Measurements from ENCODE around the gene EYS.
A peak's percentile ranks its signal among the peaks of the same experiment; 100 is the strongest.

The EYS gene

DNA sequence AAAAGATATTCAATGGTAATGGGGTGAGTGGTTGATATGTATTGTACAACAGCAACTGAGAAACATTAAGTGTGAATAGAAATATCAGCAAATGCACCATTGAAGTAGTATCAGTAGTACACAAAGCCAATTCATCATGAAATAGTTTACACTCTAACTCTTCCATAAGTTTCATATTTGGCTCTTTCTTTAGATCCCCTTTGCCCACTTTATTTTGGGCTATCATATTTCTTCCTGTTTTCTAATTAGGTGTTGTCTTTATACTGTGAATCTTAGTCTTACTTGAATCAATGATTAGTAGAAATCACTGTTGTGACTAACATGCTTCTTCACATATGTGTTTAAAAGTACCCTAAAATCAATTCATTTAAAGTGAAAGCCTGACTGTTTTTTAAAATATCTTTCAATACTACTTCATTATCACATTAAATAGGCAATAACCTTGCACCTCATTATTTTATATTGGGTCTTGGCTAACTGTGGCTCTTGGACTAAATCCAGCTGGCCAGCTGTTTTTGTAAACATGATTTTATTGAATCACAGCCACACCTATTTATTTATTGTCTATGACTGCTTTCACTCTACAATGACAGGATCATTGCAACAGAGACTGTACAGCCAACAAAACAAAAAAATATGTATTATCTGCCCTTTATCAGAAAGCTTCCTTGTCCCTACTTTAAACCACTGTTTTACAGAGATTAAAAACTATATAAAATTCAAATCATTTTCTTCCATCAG, 38.9 kb downstream of the EYS start:
- H3K36me3 ChIP-seq (ENCODE audit: insufficient read depth, insufficient read length, low read length): no peaks in the 10 kb centered on the region
- 0 out of 2 replicates have a peak, but pooled peaks cover 4% of the 10 kb centered on the region for H3K9me3 ChIP-seq (ENCODE audit: insufficient read depth, low read length)
- no peak for DNase-seq (ENCODE audit: low read depth, low spot score)
- no peaks in the 10 kb centered on the region for H3K4me1 ChIP-seq (ENCODE audit: insufficient read depth, insufficient read length)
- H3K27me3 ChIP-seq (ENCODE audit: insufficient read depth, insufficient read length): no peaks in the 10 kb centered on the region
- no peak overlapping the region for H3K9ac ChIP-seq (ENCODE audit: insufficient read length, low read depth)
- TF ChIP-seq ZNF274 (IDR thresholded peaks at IDR 0.05; ENCODE audit: low read depth, low read length): no peak
- no peak for TF ChIP-seq SUZ12 (IDR thresholded peaks at IDR 0.05; ENCODE audit: extremely low read depth, insufficient read depth, insufficient read length)
- TF ChIP-seq YY1 (IDR thresholded peaks at IDR 0.05; ENCODE audit: insufficient read depth, insufficient read length): no peak
- no peak overlapping the region for H3K4me3 ChIP-seq (ENCODE audit: insufficient read length, low read depth)

DNA sequence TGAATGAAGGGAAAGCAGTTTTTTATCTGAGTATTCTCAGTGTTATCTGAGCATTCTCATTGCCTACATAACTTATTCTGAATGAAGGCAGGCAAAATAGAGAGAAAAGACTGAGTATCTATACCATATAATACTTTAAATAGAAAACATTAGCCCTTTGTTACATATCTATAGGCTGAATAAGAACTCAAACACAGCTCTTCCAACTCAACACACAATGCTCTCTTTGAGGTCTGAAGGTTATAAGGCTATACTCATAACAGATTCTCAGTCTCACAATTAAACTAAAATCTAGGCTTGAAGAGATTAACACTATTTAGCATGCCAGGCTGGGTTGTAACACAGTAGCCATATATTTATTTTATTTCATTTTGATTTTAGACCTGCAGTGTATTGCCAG, 56.9 kb downstream of the EYS start:
- no peak overlapping the region for H3K9ac ChIP-seq (ENCODE audit: insufficient read length, low read depth)
- H3K36me3 ChIP-seq (ENCODE audit: insufficient read depth, insufficient read length, low read length): no peaks in the 10 kb centered on the region
- TF ChIP-seq SUZ12 (IDR thresholded peaks at IDR 0.05; ENCODE audit: extremely low read depth, insufficient read depth, insufficient read length) (no peak), YY1 (IDR thresholded peaks at IDR 0.05; ENCODE audit: insufficient read depth, insufficient read length) (no peak), ZNF274 (IDR thresholded peaks at IDR 0.05; ENCODE audit: low read depth, low read length) (no peak)
- H3K9me3 ChIP-seq (ENCODE audit: insufficient read depth, low read length): no peaks in the 10 kb centered on the region
- H3K4me3 ChIP-seq (ENCODE audit: insufficient read length, low read depth): no peak overlapping the region
- no peaks in the 10 kb centered on the region for H3K27me3 ChIP-seq (ENCODE audit: insufficient read depth, insufficient read length)
- no peaks in the 10 kb centered on the region for H3K4me1 ChIP-seq (ENCODE audit: insufficient read depth, insufficient read length)
- DNase-seq (ENCODE audit: low read depth, low spot score): no peak

DNA sequence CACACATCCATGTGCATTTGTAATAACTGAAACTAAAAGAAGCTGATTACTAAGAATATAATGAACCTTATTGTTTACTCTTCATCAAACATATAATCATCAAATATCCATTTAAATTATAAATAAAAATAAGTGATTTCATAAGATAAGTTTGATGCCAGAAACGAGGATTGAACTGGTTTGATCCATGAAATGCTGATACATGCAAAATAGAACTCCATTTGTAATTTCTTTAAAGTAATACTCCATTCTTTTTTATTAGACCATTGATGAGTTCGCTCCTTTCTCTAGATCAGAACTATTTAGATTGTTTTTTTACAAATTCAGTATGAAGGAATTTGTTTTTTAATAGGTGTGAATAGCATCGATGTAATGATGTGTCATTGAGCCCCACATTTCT, 57.6 kb downstream of the EYS start:
- no peak for DNase-seq (ENCODE audit: low read depth, low spot score)
- Histone ChIP-seq H3K36me3 (ENCODE audit: insufficient read depth, insufficient read length, low read length) (no peaks in the 10 kb centered on the region), H3K4me1 (ENCODE audit: insufficient read depth, insufficient read length) (no peaks in the 10 kb centered on the region), H3K27me3 (ENCODE audit: insufficient read depth, insufficient read length) (no peaks in the 10 kb centered on the region), H3K9me3 (ENCODE audit: insufficient read depth, low read length) (no peaks in the 10 kb centered on the region), H3K4me3 (ENCODE audit: insufficient read length, low read depth) (no peak overlapping the region), H3K9ac (ENCODE audit: insufficient read length, low read depth) (no peak overlapping the region)
- TF ChIP-seq SUZ12 (IDR thresholded peaks at IDR 0.05; ENCODE audit: extremely low read depth, insufficient read depth, insufficient read length) (no peak), ZNF274 (IDR thresholded peaks at IDR 0.05; ENCODE audit: low read depth, low read length) (no peak)

DNA sequence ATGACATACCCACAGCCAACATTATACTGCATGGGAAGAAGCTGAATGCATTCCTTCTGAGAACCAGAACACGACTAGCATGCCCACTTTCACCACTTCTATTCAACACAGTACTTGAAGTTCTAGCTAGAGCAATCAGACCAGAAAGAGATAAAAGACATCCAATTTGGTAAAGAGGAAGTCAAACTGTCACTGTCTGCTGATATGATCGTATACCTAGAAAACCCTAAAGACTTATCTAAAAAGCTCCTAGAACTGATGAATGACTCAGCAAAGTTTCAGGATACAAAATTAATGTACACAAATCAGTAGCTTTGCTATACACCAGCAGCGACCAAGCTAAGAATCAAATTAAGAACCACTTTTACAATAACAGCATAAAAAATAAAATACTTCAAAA, 60.5 kb downstream of the EYS start:
- Histone ChIP-seq H3K9me3 (ENCODE audit: insufficient read depth, low read length) (no peaks in the 10 kb centered on the region), H3K36me3 (ENCODE audit: insufficient read depth, insufficient read length, low read length) (no peaks in the 10 kb centered on the region), H3K4me3 (ENCODE audit: insufficient read length, low read depth) (no peak overlapping the region), H3K9ac (ENCODE audit: insufficient read length, low read depth) (no peak overlapping the region), H3K4me1 (ENCODE audit: insufficient read depth, insufficient read length) (no peaks in the 10 kb centered on the region), H3K27me3 (ENCODE audit: insufficient read depth, insufficient read length) (no peaks in the 10 kb centered on the region)
- DNase-seq (ENCODE audit: low read depth, low spot score): no peak
- no peak for TF ChIP-seq ZNF274 (IDR thresholded peaks at IDR 0.05; ENCODE audit: low read depth, low read length)

DNA sequence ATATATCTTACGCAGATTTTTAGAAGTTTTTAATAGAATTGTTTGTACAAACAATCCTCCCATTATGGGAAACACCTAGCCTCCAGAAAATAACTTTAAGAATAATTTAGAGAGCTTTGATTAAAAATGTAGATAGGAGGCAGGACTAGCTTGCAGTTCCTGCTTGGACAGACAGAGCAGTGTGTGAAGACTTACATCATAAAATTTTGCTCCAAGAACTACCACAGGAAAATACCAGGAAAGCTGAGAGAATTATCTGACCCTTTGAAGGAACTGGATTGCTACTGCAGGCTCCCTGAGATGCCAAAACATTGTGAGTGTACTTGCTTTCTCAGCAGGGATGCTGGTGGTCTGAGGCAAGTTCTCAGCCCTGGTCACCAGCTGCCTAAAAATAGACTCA, 64.2 kb downstream of the EYS start:
- H3K9ac ChIP-seq (ENCODE audit: insufficient read length, low read depth): no peak overlapping the region
- H3K9me3 ChIP-seq (ENCODE audit: insufficient read depth, low read length): no peaks in the 10 kb centered on the region
- DNase-seq (ENCODE audit: low read depth, low spot score): no peak
- H3K4me1 ChIP-seq (ENCODE audit: insufficient read depth, insufficient read length): no peaks in the 10 kb centered on the region
- no peak overlapping the region for H3K4me3 ChIP-seq (ENCODE audit: insufficient read length, low read depth)
- H3K36me3 ChIP-seq (ENCODE audit: insufficient read depth, insufficient read length, low read length): no peaks in the 10 kb centered on the region
- TF ChIP-seq SUZ12 (IDR thresholded peaks at IDR 0.05; ENCODE audit: extremely low read depth, insufficient read depth, insufficient read length): no peak
- TF ChIP-seq YY1 (IDR thresholded peaks at IDR 0.05; ENCODE audit: insufficient read depth, insufficient read length): no peak
- no peak for TF ChIP-seq ZNF274 (IDR thresholded peaks at IDR 0.05; ENCODE audit: low read depth, low read length)
- H3K27me3 ChIP-seq (ENCODE audit: insufficient read depth, insufficient read length): no peaks in the 10 kb centered on the region

DNA sequence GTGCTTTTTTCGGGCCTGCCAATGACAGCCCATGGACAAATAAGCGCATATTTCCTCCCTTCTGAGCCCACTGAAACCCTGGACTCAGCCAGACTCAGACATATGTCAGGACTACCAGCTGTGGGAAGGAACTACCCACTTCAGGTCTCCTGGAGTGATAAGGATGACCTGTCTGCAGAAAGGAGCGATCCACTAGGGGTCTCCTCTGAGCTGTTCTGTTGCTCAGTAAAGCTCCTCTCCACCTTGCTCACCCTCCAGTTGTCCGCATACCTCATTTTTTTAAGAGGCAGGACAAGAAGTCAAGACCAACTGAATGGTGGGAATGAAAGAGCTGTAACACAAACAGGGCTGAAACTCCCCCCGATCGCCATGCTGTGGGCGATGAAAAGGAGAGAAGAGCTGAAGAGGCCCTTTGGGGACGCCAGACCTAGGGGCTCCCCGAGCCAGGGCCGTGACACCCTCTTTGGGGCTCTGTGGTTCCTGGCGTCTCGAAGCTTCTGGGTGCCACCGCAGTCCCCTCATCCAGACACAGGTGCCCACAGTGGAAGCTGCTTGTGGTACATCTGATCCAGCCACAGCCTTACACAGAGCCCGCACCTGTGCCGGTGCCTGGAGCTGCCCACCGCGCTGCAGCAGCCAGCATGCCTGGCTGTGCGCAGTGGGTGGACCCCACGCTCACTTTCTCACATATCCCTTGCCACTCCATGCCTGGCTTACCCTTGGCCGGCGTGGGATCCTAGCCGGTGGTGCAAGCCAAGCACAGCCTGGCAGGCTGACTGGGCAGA, 68.8 kb downstream of the EYS start:
- Histone ChIP-seq H3K9me3 (ENCODE audit: insufficient read depth, low read length) (no peaks in the 10 kb centered on the region), H3K27me3 (ENCODE audit: insufficient read depth, insufficient read length) (no peaks in the 10 kb centered on the region), H3K4me3 (ENCODE audit: insufficient read length, low read depth) (no peak overlapping the region), H3K36me3 (ENCODE audit: insufficient read depth, insufficient read length, low read length) (no peaks in the 10 kb centered on the region), H3K4me1 (ENCODE audit: insufficient read depth, insufficient read length) (no peaks in the 10 kb centered on the region), H3K9ac (ENCODE audit: insufficient read length, low read depth) (no peak overlapping the region)
- no peak for TF ChIP-seq YY1 (IDR thresholded peaks at IDR 0.05; ENCODE audit: insufficient read depth, insufficient read length)
- TF ChIP-seq SUZ12 (IDR thresholded peaks at IDR 0.05; ENCODE audit: extremely low read depth, insufficient read depth, insufficient read length): no peak
- TF ChIP-seq ZNF274 (IDR thresholded peaks at IDR 0.05; ENCODE audit: low read depth, low read length): no peak
- DNase-seq (ENCODE audit: low read depth, low spot score): peak; percentile 9

DNA sequence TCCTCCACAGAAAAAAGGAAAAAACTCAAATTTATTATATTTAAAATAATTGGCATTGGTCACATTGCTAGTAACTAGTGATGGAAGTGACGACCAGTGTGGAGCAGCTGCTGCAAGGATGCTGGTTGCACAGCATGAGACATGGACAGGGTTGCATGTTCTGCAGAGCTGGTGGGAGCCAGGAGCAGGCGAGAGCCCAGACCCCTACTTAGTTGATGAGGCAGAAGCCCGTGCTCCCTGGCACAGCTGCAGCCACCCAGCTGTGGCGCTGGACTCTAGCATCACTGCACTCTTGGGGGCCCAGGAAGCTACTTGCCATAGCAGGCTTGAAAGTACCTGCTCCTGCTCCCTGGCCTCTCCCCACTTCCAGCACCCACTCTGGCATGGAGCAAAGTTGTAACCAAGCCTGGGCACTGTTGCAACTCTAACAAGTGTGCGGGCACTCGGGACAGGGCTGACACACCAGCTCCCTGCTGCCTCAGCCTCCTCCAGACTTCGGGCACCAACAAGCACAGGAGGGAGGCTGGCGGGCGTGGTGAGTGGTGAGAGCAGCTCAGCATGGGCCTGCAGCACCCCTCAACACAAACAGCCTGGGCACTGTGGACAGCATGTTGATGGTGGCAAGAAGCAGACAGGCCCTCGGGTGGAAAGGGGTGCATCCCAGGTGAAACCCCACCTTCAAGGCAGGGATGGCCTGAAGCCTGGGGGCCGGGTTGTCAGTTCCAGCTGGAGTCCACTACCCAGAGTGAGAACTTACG, 69.6 kb downstream of the EYS start:
- H3K36me3 ChIP-seq (ENCODE audit: insufficient read depth, insufficient read length, low read length): no peaks in the 10 kb centered on the region
- H3K27me3 ChIP-seq (ENCODE audit: insufficient read depth, insufficient read length): no peaks in the 10 kb centered on the region
- no peak overlapping the region for H3K4me3 ChIP-seq (ENCODE audit: insufficient read length, low read depth)
- no peak overlapping the region for H3K9ac ChIP-seq (ENCODE audit: insufficient read length, low read depth)
- TF ChIP-seq YY1 (IDR thresholded peaks at IDR 0.05; ENCODE audit: insufficient read depth, insufficient read length) (no peak), ZNF274 (IDR thresholded peaks at IDR 0.05; ENCODE audit: low read depth, low read length) (no peak), SUZ12 (IDR thresholded peaks at IDR 0.05; ENCODE audit: extremely low read depth, insufficient read depth, insufficient read length) (no peak)
- DNase-seq (ENCODE audit: low read depth, low spot score): no peak
- no peaks in the 10 kb centered on the region for H3K9me3 ChIP-seq (ENCODE audit: insufficient read depth, low read length)
- no peaks in the 10 kb centered on the region for H3K4me1 ChIP-seq (ENCODE audit: insufficient read depth, insufficient read length)
